Stimulated activated CD8-positive, alpha-beta memory T cell treated with anti-CD3 and anti-CD28 coated beads, Interleukin-15, amount 100 ng/mL, for 48 hours (primary cell): ENCODE results near the gene DAB2.
A peak's percentile ranks its signal among the peaks of the same experiment; 100 is the strongest.

Experiments
- DNase-seq, 2 donors: peaks; one replicate each; pipeline ENCODE4 v3.0.0-alpha.2; 2020; ENCODE audit warnings: low read depth in 2 of 2

Gene DAB2

DNA sequence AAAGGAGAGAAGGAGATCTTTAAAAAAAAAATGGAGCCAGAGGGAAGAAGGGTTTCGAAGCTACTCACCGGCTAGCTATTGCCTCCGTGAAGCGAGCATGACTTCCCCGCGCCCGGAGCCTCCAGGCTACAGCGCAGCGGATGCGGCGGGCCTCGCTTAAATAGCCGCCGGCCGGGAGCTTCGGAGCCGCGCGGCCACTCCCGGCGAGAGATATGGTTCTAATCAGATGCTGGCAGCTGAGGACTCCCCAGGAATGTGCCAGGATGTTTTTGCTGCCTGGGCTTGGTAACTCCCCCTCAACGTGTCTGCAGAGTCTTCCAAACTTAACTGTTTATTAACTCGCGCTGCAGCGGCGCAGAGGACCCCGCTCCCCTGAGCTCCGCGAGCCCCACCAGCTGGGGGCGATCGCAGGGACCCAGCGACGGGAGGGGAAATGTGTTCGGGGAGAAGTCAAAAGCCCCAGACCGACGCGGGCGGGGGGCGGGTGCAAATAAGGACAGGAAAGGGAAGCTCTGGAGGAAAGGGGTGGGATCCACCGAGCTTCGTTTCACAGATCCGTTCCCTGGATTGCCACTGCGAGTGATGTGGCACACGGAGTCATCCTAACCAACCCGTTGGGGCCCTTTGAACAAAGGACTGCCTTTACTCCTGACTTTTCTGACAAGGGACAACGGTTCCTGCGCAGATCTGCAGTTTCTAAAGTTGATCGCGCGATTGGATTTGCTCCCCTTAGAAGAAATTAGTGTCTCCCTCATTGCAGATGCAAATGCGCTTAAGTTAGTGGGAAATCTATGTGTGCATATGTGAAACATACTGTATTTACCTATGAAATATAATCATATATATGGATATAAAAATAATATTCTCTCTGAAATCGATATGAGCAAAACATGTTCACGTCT is at the start of gene DAB2:
TSS of gene DAB2 (minus strand) at position 245 of the 902 bp plus-strand sequence. CDS start 30,660 bp downstream, outside the sequence.
- peak; percentile 23 to 28 for DNase-seq

DNA sequence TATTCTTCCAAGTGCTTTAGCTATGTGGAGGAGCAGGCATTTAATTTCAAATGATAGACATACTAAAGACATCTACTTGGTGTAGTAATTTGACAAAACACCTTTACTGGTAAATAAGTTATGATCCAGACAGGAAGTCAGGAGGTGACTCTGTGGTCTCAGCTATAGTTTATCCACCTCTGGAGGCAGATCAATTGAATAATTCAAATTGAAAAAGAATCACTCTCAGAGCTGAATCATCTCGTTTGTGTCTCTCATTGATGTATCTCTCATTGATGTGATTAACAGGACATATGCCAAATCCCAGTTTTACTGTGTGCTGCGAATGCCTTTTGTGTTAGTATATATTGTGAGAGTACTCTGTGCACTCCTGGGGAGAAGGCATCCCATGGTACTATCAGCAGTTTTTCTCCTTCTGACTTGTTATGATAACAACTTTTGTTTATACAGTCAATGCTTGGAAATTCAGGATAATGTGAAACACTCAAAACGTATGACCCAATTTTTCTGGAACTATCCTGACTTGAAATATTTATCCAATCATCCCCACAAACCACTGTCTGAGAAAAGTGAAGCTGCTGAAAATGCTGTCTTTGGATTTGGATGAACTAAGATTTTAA is 48.5 kb upstream of the DAB2 start:
- no peak for DNase-seq

DNA sequence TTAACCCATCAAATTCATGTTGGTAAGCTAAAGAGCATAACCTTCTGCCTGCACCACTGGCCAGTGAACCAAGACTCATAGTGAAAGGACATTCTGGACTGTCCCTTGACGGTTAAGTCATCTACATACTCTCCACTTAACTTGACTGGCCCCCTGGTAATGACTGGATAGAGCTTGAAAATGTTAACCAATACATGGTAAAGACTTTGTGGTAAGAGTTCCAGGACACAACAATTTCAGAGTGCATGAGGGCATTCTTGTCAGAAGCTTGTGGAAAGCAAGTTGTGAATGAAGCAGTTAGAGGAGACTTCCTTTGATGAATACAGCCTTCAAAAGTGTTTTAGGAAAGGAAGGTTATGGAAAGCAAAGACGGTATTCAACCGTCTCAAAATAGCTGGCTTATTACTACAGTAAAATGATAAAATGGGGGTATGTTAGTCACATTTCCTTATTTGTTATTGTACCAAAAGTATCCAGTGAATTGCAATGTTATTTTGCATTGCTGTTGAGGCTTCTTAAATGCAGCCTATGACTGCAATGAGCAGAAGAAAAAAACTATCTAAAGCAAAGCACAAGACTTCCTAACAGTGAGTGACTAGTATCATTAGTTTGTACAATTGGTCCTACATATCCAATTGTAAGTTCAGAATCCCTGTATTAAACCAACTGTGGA is 47.2 kb upstream of the DAB2 start:
- no peak for DNase-seq

DNA sequence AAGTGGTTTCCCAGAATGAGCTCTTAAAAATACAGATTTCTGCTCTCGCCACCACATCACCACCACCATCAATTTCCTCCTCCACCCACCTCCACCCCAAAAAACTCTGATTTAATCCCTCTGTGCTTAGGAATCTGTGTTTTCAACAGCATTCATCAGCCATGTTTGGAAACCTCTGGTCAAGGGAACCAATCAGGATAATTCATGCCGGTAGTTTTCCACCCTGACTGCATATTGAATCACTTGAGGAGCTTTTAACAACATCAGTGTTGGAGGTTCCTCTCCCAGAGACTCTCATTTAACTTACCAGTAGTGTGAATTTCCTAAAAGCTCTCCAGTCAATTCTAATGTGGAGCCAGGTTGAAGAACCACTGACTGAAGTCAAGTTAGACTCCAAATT is 46.0 kb upstream of the DAB2 start:
- DNase-seq: no peak

DNA sequence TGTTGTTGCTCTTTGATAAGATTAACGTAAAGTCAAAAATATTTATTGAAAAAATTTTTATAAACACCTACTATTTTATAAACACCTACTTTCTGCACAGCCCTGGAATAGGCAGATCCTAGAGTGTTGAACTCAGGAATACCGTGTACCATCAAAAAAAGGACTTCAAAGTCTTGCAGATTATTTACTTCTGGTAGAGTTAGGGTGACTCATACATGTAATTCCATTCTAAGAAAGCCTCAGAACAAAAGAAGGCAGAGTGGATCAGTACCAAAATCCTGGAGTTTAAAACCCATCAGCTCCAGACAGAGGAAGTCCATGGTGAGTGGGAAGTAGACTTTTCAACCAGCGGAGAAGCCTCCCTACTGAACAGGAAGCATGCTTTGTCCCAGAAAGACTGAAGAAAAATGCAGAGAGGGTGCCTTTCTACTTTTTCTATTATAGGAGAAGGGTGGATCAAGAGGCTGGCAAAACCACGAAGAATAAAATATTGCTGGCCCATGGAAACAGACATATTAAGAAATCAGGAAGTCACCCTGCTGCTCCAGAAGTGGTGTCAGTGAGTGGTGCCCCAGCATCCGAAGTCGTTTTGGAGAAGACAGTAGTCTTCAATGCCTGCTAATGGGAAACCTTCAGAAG is 45.1 kb upstream of the DAB2 start:
- no peak for DNase-seq

DNA sequence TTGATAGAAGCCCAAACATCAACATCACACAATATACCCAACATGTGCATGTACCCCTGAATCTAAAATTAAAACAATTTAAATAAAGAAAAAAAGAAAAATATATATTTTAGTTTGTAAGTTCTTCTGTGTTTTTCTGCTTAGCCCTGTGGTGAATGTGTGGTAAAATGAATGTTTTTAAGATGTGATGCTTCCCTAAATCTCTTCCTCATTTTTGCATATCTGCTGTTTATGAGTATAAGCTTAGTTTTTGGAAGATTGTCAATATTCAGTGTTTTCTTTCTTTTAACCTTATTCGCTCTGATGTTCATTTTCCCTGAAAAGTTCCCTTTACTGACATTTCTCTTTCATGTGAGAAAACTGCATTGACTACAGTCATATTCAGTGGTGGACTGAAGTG is 44.4 kb upstream of the DAB2 start:
- DNase-seq: no peak

- no peak for DNase-seq
Observed at GRCh38 chr5:39466846-39467245, 42.1 kb upstream of the DAB2 start.

GRCh38 chr5:39465843-39466242 is 41.1 kb upstream of the DAB2 start:
- DNase-seq: no peak

DNA sequence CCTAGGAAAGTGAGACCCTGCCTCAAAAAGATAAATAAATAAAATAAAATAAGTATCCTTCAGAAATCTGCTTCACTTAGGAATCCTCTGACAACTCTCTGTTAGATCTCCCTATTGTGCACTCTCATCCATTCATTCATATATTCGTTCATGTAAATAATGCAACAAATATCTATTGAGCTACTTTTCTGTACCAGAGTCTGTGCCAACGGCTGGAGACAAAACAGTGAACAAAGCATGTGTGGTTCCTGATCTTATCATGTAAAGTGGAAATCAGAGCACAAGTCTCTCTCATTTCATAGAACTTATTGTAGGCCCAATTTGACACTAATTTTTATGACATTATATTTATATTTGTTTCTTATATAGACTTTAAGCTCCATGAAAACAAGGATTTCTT is 40.3 kb upstream of the DAB2 start:
- no peak for DNase-seq

DNA sequence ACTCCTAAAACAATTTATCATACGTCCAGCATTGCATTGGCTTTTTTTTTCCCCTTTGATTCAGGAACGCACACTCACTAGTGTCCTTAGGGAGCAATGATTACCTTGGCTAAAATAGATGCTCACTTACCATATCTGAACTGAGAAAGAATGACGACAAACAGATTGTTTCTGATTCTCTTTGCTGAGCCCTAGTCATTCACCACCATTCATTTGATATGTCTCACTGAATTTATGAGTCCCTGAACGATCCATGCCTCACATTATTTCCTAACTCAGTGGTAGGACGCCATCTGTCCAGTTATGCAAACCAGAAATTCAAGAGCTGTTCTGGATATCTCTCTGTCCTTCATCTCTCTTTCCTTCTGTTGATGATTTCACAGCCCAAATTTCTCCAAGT is 39.3 kb upstream of the DAB2 start:
- no peak for DNase-seq

- DNase-seq: no peak
Observed at GRCh38 chr5:39462211-39462610, 37.4 kb upstream of the DAB2 start.

GRCh38 chr5:39461007-39461682 is 36.4 kb upstream of the DAB2 start:
- DNase-seq: no peak

DNA sequence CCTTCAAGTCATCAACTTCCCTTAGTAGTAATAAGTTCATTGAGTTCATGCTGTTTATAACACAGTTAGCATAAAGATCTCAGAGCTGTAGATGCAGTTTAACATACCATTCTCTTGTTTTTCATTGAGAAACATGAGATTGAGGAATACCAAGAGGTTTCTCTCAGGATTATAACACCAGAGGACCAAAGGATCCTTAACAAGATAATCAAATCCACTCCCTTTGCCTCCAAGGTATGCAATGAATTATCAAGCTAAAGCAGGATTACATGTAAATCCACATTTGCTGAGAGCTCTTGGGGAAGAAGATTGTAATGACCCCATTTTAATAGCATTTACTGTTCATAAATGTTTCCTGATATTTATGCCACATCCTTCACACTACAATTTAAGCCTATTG is 35.1 kb upstream of the DAB2 start:
- DNase-seq: no peak

DNA sequence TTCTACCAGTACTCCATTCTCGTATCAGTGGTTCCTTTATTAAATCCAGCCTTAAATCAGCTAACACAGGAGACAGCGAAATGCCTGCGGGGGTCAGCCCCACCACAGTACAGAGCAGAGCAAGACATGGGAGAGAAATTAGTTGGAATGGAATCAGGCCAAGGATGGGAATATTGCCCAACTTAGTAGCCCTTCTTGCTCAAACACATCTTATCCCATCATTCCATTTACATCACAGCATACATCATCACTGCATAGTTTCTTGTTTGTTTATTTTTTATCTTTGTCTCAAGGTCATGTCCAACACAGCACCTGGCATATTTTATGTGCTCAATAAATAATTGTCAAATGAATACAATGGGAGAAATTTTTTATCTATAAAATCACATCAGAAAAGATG is 34.3 kb upstream of the DAB2 start:
- DNase-seq: no peak

DNA sequence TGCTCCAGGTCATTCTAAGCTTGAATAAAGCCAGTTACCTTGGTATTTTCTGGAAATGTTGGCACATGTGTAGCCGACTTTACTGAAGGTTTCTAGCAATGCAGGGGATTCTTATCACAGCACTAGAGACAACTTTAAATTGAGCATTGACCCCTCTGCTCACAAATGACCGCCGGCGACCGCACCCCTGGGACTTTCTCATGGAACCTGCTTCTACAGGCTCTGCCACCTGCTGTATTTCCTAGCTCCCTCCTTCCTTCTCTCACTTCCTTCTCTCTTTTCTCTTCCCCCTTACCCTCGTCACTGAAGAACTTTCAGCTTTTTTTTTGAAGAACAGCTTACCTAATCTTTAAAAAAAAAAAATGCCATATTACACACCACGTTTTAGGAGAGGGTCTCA is 30.9 kb upstream of the DAB2 start:
- DNase-seq: no peak

DNA sequence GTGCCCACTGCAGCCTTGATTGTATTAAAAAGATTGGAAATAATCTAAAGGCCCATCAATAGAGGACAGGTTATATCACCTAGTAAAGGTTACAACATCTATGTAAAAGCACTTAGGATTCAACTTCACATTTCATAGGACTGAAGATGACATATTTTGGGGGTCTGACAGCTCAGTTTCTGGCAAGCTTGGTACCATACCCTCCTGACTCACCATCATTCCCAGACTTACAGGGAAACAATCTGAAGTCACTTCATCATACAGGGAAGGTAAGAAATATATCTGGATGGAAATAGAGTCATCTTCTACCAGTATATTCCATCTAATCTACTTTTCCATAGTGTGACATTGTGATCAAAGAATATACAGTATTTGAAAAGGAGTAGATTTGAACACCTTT is 28.8 kb upstream of the DAB2 start:
- no peak for DNase-seq

GRCh38 chr5:39452846-39453245 is 28.1 kb upstream of the DAB2 start:
- DNase-seq: no peak

- no peak for DNase-seq
Observed at GRCh38 chr5:39451276-39451941, 26.6 kb upstream of the DAB2 start.

- DNase-seq: no peak
Observed at GRCh38 chr5:39450487-39450886, 25.7 kb upstream of the DAB2 start.

DNA sequence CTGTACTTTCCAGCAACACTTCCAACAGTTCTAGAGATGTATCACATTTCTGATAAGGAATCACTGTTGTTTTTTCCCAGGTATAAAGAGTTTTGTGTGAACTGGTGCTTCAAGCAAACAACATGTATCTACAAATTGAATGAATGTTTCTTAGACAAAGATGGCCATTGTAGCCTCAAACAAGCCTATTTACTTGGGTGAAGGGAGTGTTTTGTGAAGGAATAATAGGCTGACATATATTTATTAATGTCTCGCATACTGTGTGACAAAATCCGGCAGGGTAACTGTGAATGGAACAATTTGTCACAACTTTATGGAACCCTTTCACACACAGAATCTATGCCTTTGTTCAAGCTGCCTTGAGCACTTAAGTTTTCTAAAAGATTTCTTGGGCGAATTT is 24.8 kb upstream of the DAB2 start:
- no peak for DNase-seq

DNA sequence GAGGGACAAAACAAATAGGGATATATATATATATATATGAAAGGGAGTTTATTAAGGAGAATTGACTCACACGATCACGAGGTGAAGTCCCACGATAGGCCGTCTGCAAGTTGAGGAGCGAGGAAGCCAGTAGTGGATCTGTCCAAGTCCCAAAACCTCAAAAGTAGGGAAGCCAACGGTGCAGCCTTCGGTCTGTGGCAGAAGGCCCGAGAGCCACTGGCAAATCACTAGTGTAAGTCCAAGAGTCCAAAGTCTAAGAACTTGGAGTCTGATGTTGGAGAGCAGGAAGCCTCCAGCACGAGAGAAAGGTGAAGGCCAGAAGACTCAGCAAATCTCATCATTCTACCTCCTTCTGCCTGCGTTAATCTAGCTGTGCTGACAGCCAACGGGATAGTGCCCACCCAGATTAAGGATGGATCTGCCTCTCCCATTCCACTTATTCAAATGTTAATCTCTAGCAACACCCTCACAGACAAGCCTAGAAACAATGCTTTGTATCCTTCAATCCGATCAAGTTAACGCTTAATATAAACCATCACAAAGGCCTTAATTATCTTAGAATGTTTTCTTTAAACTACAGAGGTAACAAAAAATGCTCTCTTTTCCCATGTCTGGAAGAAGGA is 23.8 kb upstream of the DAB2 start:
- DNase-seq: no peak
